ENCODE results near the gene JMJD4. TPM values are rescaled to one million over a fixed set of nuclear protein-coding genes. Genes with fewer than 3 reads are reported as not detected.

Gene JMJD4
- total RNA-seq, 3 donors from 2014 or later (not counting 1 experiment from before 2014, with no cell fraction given), result 8.8 to 12.4 (median 12.3) TPM

- 20% methylated on average over 17 of the region's 17 CpGs for WGBS (ENCODE audit: insufficient coverage)
- peak; percentile 83 to 91 (median 88) for ATAC-seq
These were observed 31.0 kb upstream of the JMJD4 start for GRCh38 chr1:227766015-227766634.

GRCh38 chr1:227765261-227766014 is 30.3 kb upstream of the JMJD4 start:
- H3K27me3 ChIP-seq (ENCODE audit: control insufficient read depth, insufficient read depth, low read length), result peaks cover 2% of the 10 kb centered on the region
- no peak overlapping the region for H3K4me3 ChIP-seq (ENCODE audit: low read length)
- WGBS (ENCODE audit: insufficient coverage), result 78% methylated on average over 8 of the region's 8 CpGs
- DNase-seq (peak in 1 of 2 donors; percentile 20), ATAC-seq (no peak)
- peaks cover 13 to 14% of the 10 kb centered on the region in 2 donors for H3K27me3 Mint-ChIP-seq (ENCODE audit: low read depth in 2 of 2)
- H3K4me1 ChIP-seq (ENCODE audit: control insufficient read depth, insufficient read depth, low read length), result peaks cover 73% of the 10 kb centered on the region
- H3K9me3 Mint-ChIP-seq, result no peaks in the 10 kb centered on the region
- TF ChIP-seq CTCF (IDR thresholded peaks at IDR 0.05), result no peak
- peak overlapping the region; percentile 4 for H3K4me3 Mint-ChIP-seq
- H3K27ac Mint-ChIP-seq, result peak overlapping the region; percentile 77 to 82
- H3K36me3 ChIP-seq (ENCODE audit: control insufficient read depth, insufficient read depth, low read length), result peaks cover 11% of the 10 kb centered on the region
- no peak overlapping the region for H3K27ac ChIP-seq (ENCODE audit: low read length)
- H3K36me3 Mint-ChIP-seq, result peaks cover 7% of the 10 kb centered on the region
- H3K4me1 Mint-ChIP-seq, result peaks cover 76 to 77% of the 10 kb centered on the region in 2 donors
- no peaks in the 10 kb centered on the region for H3K9me3 ChIP-seq (ENCODE audit: control insufficient read depth, insufficient read depth, low read length)
- intact Hi-C loops (cut with micrococcal nuclease), result loop anchor here (1.0 kb wide), 1 partner anchor 9 kb away; no protein-coding TSS in a partner anchor

More at GRCh38 chr1:227766015-227766634, 31.0 kb upstream of the JMJD4 start:
- H3K36me3 ChIP-seq (ENCODE audit: control insufficient read depth, insufficient read depth, low read length), result peaks cover 11% of the 10 kb centered on the region
- intact Hi-C loops (cut with micrococcal nuclease), result loop anchor here (1.0 kb wide), 1 partner anchor 8 kb away; no protein-coding TSS in a partner anchor
- H3K27me3 Mint-ChIP-seq (ENCODE audit: low read depth in 2 of 2), result peaks cover 12 to 14% of the 10 kb centered on the region in 2 donors
- H3K36me3 Mint-ChIP-seq, result peaks cover under 1% of the 10 kb centered on the region
- H3K27me3 ChIP-seq (ENCODE audit: control insufficient read depth, insufficient read depth, low read length), result peaks cover 4% of the 10 kb centered on the region
- peak; percentile 83 to 88 for DNase-seq
- peaks cover 73% of the 10 kb centered on the region for H3K4me1 ChIP-seq (ENCODE audit: control insufficient read depth, insufficient read depth, low read length)
- peak overlapping the region; percentile 77 to 82 for H3K27ac Mint-ChIP-seq
- no peak overlapping the region for H3K4me3 ChIP-seq (ENCODE audit: low read length)
- peaks cover 69 to 71% of the 10 kb centered on the region in 2 donors for H3K4me1 Mint-ChIP-seq
- no peak overlapping the region for H3K27ac ChIP-seq (ENCODE audit: low read length)
- no peaks in the 10 kb centered on the region for H3K9me3 ChIP-seq (ENCODE audit: control insufficient read depth, insufficient read depth, low read length)
- no peak for TF ChIP-seq CTCF (IDR thresholded peaks at IDR 0.05)
- H3K4me3 Mint-ChIP-seq, result peak overlapping the region; percentile 86
- H3K9me3 Mint-ChIP-seq, result no peaks in the 10 kb centered on the region

- H3K9me3 Mint-ChIP-seq, result no peaks in the 10 kb centered on the region
- Histone ChIP-seq H3K27me3 (ENCODE audit: control insufficient read depth, insufficient read depth, low read length) (no peaks in the 10 kb centered on the region), H3K36me3 (ENCODE audit: control insufficient read depth, insufficient read depth, low read length) (peaks cover 24% of the 10 kb centered on the region), H3K9me3 (ENCODE audit: control insufficient read depth, insufficient read depth, low read length) (no peaks in the 10 kb centered on the region), H3K4me1 (ENCODE audit: control insufficient read depth, insufficient read depth, low read length) (peaks cover 73% of the 10 kb centered on the region), H3K4me3 (ENCODE audit: low read length) (no peak overlapping the region), H3K27ac (ENCODE audit: low read length) (no peak overlapping the region)
- DNase-seq, result no peak
- H3K36me3 Mint-ChIP-seq, result peaks cover 7% of the 10 kb centered on the region
- no peak for TF ChIP-seq CTCF (IDR thresholded peaks at IDR 0.05)
- intact Hi-C loops (cut with micrococcal nuclease), result no loop called here
- 83% methylated on average over 7 of the region's 7 CpGs for WGBS (ENCODE audit: insufficient coverage)
- peak overlapping the region; percentile 25 for H3K4me3 Mint-ChIP-seq
- ATAC-seq, result no peak
- peaks cover 7 to 14% of the 10 kb centered on the region in 2 donors for H3K27me3 Mint-ChIP-seq (ENCODE audit: low read depth in 2 of 2)
- peaks cover 75 to 77% of the 10 kb centered on the region in 2 donors for H3K4me1 Mint-ChIP-seq
- no peak overlapping the region for H3K27ac Mint-ChIP-seq
These were observed 28.9 kb upstream of the JMJD4 start for GRCh38 chr1:227764019-227764391.
